T-helper 2 cell treated with Interferon-gamma antibody and Interleukin-4, amounts not matched to agents 100 ng/mL and 5 ng/mL, for 36 hours (primary cell): ENCODE data around the gene ENOX1. TPM values are rescaled to one million over a fixed set of nuclear protein-coding genes. Genes with fewer than 3 reads are reported as not detected.

Experiments
- intact Hi-C: fragments of 100-400 bp; cut with micrococcal nuclease; formaldehyde crosslinking; loops from one replicate; pipeline ENCODE4 v1.15.1; 2023
- total RNA-seq: library from RNA; stranded (reverse); gene quantifications from 2 replicates; pipeline ENCODE4 v1.2.3, GENCODE V29; 2022

The ENOX1 gene
- total RNA-seq, 1 donor from 2014 or later: not detected

GRCh38 chr13:43293008-43293407 lies 493.8 kb downstream of the ENOX1 start:
- intact Hi-C loops: no loop called here

GRCh38 chr13:43291287-43292060 lies 495.3 kb downstream of the ENOX1 start:
- intact Hi-C loops: no loop called here

- intact Hi-C loops: no loop called here
Measured at GRCh38 chr13:43289470-43290255, 497.1 kb downstream of the ENOX1 start.

- intact Hi-C loops: no loop called here
Measured at GRCh38 chr13:43286751-43287150, 500.0 kb downstream of the ENOX1 start.

- intact Hi-C loops: no loop called here
Measured at GRCh38 chr13:43285933-43286597, 500.7 kb downstream of the ENOX1 start.

GRCh38 chr13:43284162-43284561 lies 502.6 kb downstream of the ENOX1 start:
- intact Hi-C loops: no loop called here

GRCh38 chr13:43279696-43280095 lies 507.1 kb downstream of the ENOX1 start:
- intact Hi-C loops: no loop called here

- intact Hi-C loops: no loop called here
Measured at GRCh38 chr13:43278127-43278526, 508.6 kb downstream of the ENOX1 start.

- intact Hi-C loops: no loop called here
Measured at GRCh38 chr13:43277142-43277541, 509.6 kb downstream of the ENOX1 start.

GRCh38 chr13:43274881-43275280 lies 511.9 kb downstream of the ENOX1 start:
- intact Hi-C loops: no loop called here

GRCh38 chr13:43273362-43273761 lies 513.4 kb downstream of the ENOX1 start:
- intact Hi-C loops: no loop called here

GRCh38 chr13:43272851-43273250 lies 513.9 kb downstream of the ENOX1 start:
- intact Hi-C loops: no loop called here

- intact Hi-C loops: no loop called here
Measured at GRCh38 chr13:43271152-43271551, 515.6 kb downstream of the ENOX1 start.

- intact Hi-C loops: no loop called here
Measured at GRCh38 chr13:43270130-43270830, 516.5 kb downstream of the ENOX1 start.

GRCh38 chr13:43269037-43269481 lies 517.7 kb downstream of the ENOX1 start:
- intact Hi-C loops: no loop called here

- intact Hi-C loops: no loop called here
Measured at GRCh38 chr13:43268632-43269031, 518.1 kb downstream of the ENOX1 start.

GRCh38 chr13:43267916-43268315 lies 518.9 kb downstream of the ENOX1 start:
- intact Hi-C loops: no loop called here

GRCh38 chr13:43266936-43267615 lies 519.7 kb downstream of the ENOX1 start:
- intact Hi-C loops: no loop called here

- intact Hi-C loops: no loop called here
Measured at GRCh38 chr13:43265028-43265427, 521.7 kb downstream of the ENOX1 start.

GRCh38 chr13:43264458-43264857 lies 522.3 kb downstream of the ENOX1 start:
- intact Hi-C loops: no loop called here

GRCh38 chr13:43263047-43263446 lies 523.7 kb downstream of the ENOX1 start:
- intact Hi-C loops: no loop called here
